GM12872 (cell line): ENCODE results near the gene ACTL6B.
A peak's percentile ranks its signal among the peaks of the same experiment; 100 is the strongest.

Experiments
- TF ChIP-seq, protein P1 (sequence below): IDR thresholded peaks from 3 replicates; pipeline ENCODE4 v1.5.1; 2011; ENCODE audit warnings: low read depth, mild to moderate bottlenecking, low read length, moderate library complexity; ENCODE audit not compliant: insufficient read depth

Gene ACTL6B

DNA sequence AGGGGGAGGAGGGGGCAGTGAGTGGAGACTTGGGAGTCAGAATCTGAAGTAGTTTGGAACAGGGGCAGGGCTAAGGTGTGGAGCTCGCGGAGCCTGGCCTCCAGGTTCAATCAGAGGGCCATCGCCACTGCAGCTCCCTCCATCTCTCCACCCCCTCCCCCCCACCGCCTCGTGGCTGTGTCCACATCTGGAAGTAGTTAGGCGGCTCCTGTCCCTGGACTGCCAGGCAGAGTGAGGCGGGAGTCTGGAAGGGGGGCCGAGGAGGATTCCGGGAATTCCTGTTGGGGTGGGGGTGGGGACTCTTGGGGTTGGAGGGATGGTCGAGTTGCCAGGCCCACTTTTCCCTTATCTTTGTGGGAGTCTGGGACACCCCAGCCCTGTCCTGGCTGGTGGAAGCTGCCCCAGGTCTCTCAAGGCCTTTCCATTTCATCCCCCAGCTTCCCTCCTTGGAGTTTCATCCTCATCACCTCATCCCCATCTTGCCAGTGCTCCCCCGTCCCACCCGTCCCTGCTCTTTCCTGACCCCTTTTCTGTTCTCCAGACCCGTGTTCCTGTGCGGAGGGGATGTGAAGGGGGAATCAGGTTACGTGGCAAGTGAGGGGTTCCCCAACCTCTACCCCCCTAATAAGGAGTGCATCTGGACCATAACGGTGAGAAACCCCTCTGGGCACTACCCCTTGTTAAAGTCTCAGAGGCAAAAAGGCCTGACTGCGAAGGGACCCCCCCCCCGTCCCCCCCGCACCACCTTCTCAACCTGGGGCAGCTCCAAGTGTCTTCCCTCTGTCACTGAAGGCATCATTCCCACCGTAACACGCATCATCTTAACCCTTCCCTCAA lies 53.1 kb downstream of the ACTL6B start:
- TF ChIP-seq, protein P1, sequence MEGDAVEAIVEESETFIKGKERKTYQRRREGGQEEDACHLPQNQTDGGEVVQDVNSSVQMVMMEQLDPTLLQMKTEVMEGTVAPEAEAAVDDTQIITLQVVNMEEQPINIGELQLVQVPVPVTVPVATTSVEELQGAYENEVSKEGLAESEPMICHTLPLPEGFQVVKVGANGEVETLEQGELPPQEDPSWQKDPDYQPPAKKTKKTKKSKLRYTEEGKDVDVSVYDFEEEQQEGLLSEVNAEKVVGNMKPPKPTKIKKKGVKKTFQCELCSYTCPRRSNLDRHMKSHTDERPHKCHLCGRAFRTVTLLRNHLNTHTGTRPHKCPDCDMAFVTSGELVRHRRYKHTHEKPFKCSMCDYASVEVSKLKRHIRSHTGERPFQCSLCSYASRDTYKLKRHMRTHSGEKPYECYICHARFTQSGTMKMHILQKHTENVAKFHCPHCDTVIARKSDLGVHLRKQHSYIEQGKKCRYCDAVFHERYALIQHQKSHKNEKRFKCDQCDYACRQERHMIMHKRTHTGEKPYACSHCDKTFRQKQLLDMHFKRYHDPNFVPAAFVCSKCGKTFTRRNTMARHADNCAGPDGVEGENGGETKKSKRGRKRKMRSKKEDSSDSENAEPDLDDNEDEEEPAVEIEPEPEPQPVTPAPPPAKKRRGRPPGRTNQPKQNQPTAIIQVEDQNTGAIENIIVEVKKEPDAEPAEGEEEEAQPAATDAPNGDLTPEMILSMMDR: no peak

DNA sequence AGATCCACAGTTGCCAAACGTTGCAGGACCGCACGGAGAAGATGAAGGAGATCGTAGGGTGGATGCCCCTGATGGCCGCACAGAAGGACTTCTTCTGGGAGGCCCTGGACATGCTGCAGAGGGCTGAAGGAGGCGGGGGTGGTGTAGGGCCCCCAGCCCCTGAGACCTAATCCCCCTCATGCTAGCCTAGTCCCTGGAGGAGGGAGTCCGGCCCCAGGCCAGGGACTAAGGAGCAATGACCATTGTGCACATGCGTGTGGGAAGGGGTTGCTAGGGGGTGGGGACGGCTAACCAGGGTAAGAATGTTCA lies 55.6 kb downstream of the ACTL6B start:
- TF ChIP-seq, protein P1: no peak

DNA sequence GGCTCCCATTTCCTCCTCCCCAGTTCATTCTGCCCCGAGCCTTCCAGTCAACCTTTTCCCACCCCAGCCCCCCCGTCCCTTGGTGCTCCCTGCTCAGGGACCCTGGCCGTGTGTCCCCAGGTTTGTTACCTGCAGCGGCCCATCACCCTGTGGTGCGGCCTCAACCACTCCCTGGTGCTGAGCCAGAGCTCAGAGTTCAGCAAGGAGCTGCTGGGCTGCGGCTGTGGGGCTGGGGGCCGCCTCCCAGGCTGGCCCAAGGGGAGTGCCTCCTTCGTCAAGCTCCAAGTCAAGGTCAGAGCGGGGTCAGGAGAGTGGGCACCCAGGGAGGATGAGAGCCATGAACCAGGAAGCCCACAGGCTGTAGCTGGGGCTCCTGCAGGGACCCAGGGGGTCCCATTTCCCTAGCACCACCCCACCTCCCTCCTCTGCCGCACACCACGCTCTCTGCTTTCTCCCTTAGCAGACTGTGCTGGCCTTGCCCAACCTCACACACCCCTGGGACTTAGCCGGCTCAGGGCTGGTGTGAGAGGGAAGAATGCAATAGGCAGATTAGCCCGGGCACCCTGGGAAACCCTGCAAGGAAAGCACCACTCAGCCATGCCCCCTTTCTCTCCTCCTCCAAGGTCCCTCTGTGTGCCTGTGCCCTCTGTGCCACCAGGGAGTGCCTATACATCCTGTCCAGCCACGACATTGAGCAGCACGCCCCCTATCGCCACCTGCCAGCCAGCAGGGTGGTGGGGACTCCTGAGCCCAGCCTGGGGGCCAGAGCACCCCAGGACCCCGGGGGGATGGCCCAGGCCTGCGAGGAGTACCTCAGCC lies 56.1 kb downstream of the ACTL6B start:
- TF ChIP-seq, protein P1: 0 out of 3 replicates have a peak, but pooled peaks have one; percentile 22

DNA sequence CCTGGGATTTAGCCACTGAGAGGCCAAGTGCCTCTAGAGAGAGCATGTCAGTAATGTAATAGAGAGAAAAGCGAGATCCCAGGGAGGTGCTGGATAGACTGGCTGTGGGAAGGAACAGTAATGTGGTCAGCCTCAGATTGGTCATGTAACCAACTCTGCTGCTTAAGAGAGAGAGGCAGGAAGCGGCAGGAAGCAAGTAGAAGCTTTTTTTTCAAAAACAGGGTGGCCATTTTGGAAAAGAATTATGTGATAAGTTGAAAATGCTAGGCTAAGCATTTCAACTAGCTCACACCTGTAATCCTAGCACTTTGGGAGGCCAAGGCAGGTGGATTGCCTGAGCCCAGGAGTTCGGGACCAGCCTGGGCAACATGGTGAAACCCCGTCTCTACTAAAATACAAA lies 57.8 kb downstream of the ACTL6B start:
- TF ChIP-seq, protein P1: no peak

DNA sequence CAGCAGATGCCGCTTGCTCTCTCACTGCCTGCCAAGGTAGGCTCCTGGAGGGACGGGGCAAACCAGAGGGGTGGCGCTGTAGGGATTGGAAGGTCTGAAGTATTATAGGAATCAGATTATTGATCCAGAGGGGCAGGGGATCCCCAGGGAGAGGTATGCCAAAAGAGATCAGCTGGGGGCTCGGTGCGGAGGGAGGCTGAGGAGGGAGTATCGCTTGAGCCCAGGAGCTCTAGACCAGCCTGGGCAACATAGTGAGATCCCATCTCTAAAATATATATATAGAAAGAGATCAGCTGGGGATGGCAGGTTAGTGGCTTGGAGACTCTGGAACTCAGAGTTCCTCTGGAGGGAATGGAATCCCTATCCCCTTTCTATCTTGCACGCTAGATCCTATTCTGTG lies 61.1 kb downstream of the ACTL6B start:
- TF ChIP-seq, protein P1: no peak
